22Rv1 (cell line): ENCODE results near the gene RFC2.

ENCODE experiments used
- ZFX ChIP-seq: fragments of 450-650 bp; IDR thresholded peaks from 2 replicates; pipeline ENCODE4 v1.6.1; 2017; ENCODE audit warnings: antibody characterized with exemption, borderline replicate concordance
- TF ChIP-seq, protein P1 (sequence below): fragments of 450-650 bp; IDR thresholded peaks from 2 replicates; pipeline ENCODE4 v1.5.1; 2017; ENCODE audit warnings: mild to moderate bottlenecking

DNA sequence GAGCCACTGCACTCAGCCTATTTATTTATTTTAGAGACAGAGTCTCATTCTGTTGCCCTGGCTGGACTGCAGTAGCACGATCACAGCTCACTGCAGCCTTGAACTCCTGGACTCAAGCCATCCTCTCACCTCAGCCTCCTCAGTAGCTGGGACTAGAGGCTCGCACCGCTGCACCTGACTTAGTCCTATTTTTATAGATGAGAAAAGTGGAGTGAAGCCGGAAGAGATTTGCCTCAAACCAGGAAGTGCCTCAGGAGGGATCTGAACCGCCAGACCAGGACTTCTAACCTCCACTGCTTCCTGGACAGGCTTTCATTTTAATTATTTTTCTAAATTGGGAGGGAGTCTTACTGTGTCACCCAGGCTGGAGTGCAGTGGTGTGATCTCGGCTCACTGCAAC, 17.5 kb upstream of the RFC2 start:
- TF ChIP-seq, protein P1, sequence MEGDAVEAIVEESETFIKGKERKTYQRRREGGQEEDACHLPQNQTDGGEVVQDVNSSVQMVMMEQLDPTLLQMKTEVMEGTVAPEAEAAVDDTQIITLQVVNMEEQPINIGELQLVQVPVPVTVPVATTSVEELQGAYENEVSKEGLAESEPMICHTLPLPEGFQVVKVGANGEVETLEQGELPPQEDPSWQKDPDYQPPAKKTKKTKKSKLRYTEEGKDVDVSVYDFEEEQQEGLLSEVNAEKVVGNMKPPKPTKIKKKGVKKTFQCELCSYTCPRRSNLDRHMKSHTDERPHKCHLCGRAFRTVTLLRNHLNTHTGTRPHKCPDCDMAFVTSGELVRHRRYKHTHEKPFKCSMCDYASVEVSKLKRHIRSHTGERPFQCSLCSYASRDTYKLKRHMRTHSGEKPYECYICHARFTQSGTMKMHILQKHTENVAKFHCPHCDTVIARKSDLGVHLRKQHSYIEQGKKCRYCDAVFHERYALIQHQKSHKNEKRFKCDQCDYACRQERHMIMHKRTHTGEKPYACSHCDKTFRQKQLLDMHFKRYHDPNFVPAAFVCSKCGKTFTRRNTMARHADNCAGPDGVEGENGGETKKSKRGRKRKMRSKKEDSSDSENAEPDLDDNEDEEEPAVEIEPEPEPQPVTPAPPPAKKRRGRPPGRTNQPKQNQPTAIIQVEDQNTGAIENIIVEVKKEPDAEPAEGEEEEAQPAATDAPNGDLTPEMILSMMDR = no peak
- TF ChIP-seq ZFX = no peak
